ENCODE measurements around the gene PRMT1. TPM values are rescaled to one million over a fixed set of nuclear protein-coding genes. Genes with fewer than 3 reads are reported as not detected.
A peak's percentile ranks its signal among the peaks of the same experiment; 100 is the strongest.

PRMT1 gene
- total and polyA plus RNA-seq, 2 of the 13 experiments (the other 11 are each of a cell fraction or from before 2014, with no cell fraction given): 324 to 374 TPM

- TF ChIP-seq GMEB2 (CRISPR knock-in tag; IDR thresholded peaks at IDR 0.05; ENCODE audit: low read depth) (no peak), POLR2A (IDR thresholded peaks at IDR 0.05; ENCODE audit: insufficient read depth in 1 of 2, low read depth in 2 of 2, low read length in 2 of 2) (peak; percentile 56 to 76; a peak in 3 of 4 replicates), ZIK1 (CRISPR knock-in tag; IDR thresholded peaks at IDR 0.05; ENCODE audit: borderline replicate concordance, low read depth) (no peak), RNF2 (conservative IDR thresholded peaks at IDR 0.05; ENCODE audit: low read depth) (no peak), ZNF704 (CRISPR knock-in tag; IDR thresholded peaks at IDR 0.05; ENCODE audit: borderline replicate concordance) (no peak), ERF (CRISPR knock-in tag; IDR thresholded peaks at IDR 0.05) (peak; percentile 73; the same call in 1 of the 2 replicates), TP53 (CRISPR knock-in tag; conservative IDR thresholded peaks at IDR 0.05) (0 out of 2 replicates have a peak, but pooled peaks have one; percentile 26), NR2F2 (IDR thresholded peaks at IDR 0.05; ENCODE audit: borderline replicate concordance, low read depth) (no peak), ZMYM4 (CRISPR knock-in tag; IDR thresholded peaks at IDR 0.05) (peak; percentile 31; the same call in 1 of the 2 replicates), KLF16 (CRISPR knock-in tag; IDR thresholded peaks at IDR 0.05) (peak in 1 of 2 experiments; percentile 85; a peak in 1 of 4 replicates), ZNF556 (CRISPR knock-in tag; IDR thresholded peaks at IDR 0.05; ENCODE audit: borderline replicate concordance) (peak; percentile 77), SKIL (CRISPR knock-in tag; IDR thresholded peaks at IDR 0.05; ENCODE audit: borderline replicate concordance) (0 out of 2 replicates have a peak, but pooled peaks have one; percentile 47), FOXM1 (CRISPR knock-in tag; IDR thresholded peaks at IDR 0.05) (no peak), ZNF652 (CRISPR knock-in tag; IDR thresholded peaks at IDR 0.05; ENCODE audit: borderline replicate concordance, low read depth) (no peak), KDM4B (CRISPR knock-in tag; IDR thresholded peaks at IDR 0.05) (peak; percentile 42; the same call in 1 of the 2 replicates), ZNF318 (CRISPR knock-in tag; IDR thresholded peaks at IDR 0.05) (peak; percentile 61; the same call in 1 of the 2 replicates)
Measured at GRCh38 chr19:49672131-49672919, 4.7 kb upstream of the PRMT1 start (continued).

Measured in HepG2 (cell line).